GM13977 (cell line): Measurements from ENCODE around the gene DZIP1L.
"Not testable (repeated sequence)": the region's sequence is repeated elsewhere in the genome, so short reads cannot be mapped to it uniquely, and the experiment has no call there.

Source experiments
- DNase-seq: peaks from one replicate; pipeline ENCODE4 v3.0.0; 2012; ENCODE audit warnings: low spot score
- CTCF ChIP-seq: IDR thresholded peaks from 2 replicates; pipeline ENCODE4 v1.5.1; 2012; ENCODE audit warnings: mild to moderate bottlenecking, control low read depth; ENCODE audit not compliant: insufficient read depth; ENCODE audit errors: extremely low read depth, missing control alignments
- in situ Hi-C: fragments of 300-500 bp; cut with MboI; formaldehyde crosslinking; loops from one replicate; pipeline ENCODE4 v1.12.0; 2022; ENCODE audit warnings: low sequenced_read_pairs, low pct_unique_long_range_greater_than_20kb, mixed read lengths, inconsistent platforms; ENCODE audit not compliant: unreplicated experiment

Gene DZIP1L

DNA sequence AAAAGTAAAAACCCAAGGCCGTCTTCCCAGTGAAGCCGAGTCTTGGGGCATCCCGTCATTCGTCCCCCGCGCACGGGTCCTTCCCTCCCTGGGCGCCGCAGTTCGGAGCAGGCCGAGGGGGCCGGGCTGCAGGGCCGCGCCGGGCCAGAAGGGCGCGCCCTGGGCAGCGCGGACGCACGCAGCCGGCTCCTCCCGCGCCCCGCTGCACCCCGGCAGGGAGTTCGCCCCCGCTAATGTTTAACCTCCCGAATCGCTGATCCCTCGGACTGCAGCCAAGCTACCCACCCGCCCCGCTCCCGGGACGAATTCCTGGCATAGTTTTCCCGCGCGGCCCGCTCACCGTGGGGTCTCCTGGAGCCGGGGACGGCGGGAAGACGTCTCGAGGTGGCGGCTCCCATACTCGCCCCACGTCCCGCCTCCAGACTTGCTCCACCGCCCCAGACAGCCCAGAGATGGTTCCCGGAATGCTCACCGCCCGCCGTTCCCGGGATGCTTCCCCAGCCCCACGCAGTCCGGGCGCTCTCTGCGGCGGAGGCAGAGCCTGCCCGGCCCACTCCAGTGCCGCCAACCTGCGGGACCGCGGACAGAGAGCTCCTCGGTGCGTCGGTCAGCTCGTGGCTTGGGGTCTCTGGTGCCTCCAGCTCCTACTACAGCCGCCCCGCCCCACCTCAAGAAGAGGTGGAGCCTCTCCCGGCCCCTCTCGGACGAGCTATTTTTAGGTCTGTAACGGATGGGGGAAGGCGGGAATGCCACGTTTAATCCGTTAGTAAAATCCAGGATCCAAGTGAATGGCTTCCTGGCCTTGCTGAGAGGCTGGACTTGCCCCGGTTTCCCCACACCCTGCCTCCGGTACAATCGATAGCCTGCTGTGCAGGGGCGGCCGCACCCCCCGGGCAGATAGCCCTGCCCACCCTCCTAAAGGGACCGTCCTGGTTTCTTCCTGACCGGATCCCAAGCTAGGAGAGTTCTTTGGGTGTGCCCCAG is at the start of gene DZIP1L:
DZIP1L (minus strand) TSS at position 621 of the 984 bp plus-strand sequence. CDS start 11,637 bp downstream, outside the sequence.
- peak; percentile 77 for TF ChIP-seq CTCF
- peak; percentile 75 for DNase-seq
- in situ Hi-C loops, result no loop called here

DNA sequence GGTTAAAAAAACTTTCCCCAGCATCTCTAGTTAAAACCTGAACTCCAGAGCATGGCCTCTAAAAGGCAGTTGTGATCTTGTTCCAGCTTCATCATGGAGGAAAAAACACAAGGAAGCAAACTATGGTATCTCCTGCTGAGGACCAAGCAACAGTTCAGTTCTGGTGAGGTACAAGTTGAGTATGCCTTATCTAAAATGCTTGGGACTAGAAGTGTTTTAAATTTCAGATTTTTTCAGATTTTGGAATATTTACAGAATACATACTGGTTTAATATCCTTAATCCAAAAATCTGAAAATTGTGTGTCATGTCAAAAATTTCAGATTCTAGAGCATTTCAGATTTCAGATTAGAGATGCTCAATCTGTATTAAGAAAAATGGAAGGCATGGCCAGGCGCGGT is 49.7 kb upstream of the DZIP1L start:
- in situ Hi-C loops, result no loop called here
- DNase-seq, result no peak
- TF ChIP-seq CTCF, result no peak

DNA sequence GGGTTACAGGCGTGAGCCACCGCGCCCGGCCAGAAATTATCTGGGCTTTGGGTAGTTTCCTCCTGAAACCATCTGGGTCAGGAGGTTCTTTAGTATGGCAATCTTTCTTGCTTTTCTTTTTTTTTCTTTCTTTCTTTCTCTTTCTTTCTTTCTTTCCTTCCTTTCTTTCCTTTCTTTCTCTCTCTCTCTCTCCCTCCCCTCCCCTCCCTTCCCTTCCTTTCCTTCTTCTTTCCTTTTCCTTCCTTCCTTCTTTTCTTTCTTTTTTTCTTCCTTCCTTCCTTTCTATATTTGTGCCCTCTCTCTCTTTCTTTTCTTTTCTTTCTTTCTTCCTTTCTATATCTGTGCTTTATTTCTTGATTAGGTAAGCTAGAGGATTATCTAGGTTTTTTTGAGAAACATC is 42.3 kb upstream of the DZIP1L start:
- TF ChIP-seq CTCF, result no peak
- DNase-seq, result no peak
- in situ Hi-C loops, result no loop called here

GRCh38 chr3:138154534-138154933 is 39.1 kb upstream of the DZIP1L start:
- in situ Hi-C loops, result no loop called here
- no peak for TF ChIP-seq CTCF
- DNase-seq, result no peak

GRCh38 chr3:138148503-138148902 is 33.1 kb upstream of the DZIP1L start:
- in situ Hi-C loops, result no loop called here
- DNase-seq, result no peak
- TF ChIP-seq CTCF, result no peak

DNA sequence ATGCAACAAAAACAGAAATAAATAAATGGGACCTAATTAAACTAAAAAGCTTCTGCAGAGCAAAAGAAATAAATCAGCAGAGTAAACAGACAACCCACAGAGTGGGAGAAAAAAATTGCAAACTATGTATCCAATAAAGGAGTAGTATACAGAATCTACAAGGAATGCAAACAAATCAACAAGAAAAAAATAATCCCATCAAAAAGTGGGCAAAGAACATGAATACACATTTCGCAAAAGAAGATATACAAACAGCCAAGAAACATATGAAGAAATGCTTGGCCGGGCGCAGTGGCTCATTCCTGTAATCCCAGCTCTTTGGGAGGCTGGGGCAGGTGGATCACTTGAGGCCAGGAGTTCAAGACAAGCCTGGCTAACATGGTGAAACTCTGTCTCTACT is 26.8 kb upstream of the DZIP1L start:
- DNase-seq, in situ Hi-C loops: not testable (repeated sequence)

DNA sequence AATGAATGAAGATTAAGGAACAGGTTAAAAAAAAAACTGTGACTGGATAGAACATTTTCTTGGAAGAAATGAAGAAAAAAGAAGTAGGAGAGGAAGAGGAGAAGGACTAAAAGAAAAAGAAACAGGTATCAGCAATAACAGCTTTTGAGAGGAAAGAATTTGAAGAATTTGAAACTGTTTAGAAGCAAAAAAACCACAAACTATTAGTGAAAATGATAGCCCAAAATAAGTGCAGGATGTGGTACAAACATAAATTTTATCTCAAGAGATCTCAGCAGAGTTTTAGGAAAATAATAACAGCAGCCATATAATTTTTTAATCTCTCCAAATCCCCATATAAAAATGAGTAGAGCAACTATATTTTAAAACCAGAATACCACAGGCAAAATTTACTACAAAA is 25.5 kb upstream of the DZIP1L start:
- TF ChIP-seq CTCF, result no peak
- in situ Hi-C loops, result no loop called here
- no peak for DNase-seq
